ENCODE data around the gene PITRM1.

DNA sequence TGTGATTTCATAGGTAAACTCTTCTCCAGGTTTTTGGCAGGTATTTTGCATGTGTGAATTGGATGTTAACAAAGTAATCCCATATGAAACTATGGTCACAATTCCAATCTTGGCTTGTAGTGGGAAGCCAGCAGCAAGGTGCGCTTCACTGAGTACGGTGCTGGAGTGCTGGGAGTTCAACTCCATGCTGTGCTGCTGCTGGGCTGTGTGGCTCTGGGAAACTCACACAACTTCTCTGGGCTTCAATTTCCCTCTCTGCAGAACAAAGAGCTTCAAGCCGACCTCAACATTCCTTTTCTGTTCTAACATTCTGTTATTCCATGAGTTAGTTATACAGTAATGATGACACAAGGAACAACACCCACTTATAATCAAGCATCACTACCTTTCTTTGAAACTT, 18.2 kb upstream of the PITRM1 start:
- TF ChIP-seq, protein P1, sequence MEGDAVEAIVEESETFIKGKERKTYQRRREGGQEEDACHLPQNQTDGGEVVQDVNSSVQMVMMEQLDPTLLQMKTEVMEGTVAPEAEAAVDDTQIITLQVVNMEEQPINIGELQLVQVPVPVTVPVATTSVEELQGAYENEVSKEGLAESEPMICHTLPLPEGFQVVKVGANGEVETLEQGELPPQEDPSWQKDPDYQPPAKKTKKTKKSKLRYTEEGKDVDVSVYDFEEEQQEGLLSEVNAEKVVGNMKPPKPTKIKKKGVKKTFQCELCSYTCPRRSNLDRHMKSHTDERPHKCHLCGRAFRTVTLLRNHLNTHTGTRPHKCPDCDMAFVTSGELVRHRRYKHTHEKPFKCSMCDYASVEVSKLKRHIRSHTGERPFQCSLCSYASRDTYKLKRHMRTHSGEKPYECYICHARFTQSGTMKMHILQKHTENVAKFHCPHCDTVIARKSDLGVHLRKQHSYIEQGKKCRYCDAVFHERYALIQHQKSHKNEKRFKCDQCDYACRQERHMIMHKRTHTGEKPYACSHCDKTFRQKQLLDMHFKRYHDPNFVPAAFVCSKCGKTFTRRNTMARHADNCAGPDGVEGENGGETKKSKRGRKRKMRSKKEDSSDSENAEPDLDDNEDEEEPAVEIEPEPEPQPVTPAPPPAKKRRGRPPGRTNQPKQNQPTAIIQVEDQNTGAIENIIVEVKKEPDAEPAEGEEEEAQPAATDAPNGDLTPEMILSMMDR (conservative IDR thresholded peaks at IDR 0.05), result no peak
- no peak for TF ChIP-seq ZFX (IDR thresholded peaks at IDR 0.05)
